Fibroblast of skin of scalp (primary cell): ENCODE results near the gene CPED1.
"Not testable (repeated sequence)": the region's sequence is repeated elsewhere in the genome, so short reads cannot be mapped to it uniquely, and the experiment has no call there.

Experiments
- DNase-seq: peaks from one replicate; pipeline ENCODE4 v3.0.0-alpha.2; 2013

CPED1 gene

DNA sequence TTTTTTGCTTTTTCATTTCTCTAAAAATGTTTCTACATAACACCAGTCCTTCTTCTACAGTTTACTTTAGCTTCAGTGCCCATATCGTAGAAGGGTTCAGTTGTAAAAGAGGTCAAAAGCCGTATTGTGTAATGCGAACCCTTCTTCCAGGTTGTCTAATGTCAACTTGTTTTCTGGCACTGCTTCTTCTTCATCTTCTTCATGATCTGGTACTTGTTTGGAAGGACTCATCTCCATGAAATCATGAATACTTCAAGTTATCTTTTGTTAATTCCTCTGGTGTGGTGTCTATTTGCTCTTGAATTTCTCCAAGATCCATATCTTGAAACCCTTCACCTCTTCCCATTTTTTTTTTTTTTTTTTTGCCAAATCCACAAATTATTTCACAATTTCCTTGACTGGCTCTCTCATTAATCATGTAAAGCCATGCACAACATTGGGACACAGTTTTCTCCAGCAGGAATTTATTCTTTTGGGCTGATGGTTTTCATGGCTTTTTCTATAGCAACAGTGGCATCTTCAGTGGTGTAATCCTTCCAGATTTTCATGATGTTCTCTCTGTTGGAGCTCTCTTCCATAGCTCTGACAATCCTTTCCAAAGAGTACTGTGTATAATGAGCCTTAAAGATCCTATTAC lies 85.1 kb downstream of the CPED1 start:
- DNase-seq: no peak

DNA sequence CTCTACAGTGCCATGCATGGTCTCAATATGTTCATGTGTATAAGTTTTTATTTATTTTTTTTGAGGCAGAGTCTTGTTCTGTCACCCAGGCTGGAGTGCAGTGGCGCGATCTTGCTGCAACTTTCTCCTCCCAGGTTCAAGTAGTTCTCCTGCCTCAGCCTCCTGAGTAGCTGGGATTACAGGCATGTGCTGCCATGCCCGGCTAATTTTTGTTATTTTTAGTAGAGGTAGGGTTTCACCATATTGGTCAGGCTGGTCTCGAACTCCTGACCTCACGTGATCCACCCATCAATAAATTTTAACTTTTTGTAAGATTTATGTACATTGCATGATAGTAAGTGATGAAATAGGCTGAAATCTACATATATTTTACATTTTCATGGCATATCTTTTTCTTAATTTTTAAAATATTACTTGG lies 86.9 kb downstream of the CPED1 start:
- DNase-seq: not testable (repeated sequence)

DNA sequence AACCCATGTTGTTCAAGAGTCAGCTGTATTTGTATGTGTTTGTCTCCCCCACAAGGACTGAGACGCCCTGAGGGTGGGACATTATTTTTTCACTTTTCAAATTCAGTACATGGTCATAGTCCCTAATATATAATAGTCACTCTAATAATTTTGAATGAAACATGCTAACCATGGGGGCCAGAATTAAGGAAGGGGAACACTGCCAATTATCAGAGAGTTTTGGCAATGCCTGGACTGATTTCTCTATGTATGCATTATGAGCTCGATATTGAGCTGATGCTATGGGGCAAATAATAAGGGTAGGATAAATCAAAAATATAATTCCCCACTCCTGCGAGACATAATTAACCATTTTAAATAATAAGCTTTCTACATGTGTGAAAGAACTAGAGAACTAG lies 87.4 kb downstream of the CPED1 start:
- DNase-seq: no peak

DNA sequence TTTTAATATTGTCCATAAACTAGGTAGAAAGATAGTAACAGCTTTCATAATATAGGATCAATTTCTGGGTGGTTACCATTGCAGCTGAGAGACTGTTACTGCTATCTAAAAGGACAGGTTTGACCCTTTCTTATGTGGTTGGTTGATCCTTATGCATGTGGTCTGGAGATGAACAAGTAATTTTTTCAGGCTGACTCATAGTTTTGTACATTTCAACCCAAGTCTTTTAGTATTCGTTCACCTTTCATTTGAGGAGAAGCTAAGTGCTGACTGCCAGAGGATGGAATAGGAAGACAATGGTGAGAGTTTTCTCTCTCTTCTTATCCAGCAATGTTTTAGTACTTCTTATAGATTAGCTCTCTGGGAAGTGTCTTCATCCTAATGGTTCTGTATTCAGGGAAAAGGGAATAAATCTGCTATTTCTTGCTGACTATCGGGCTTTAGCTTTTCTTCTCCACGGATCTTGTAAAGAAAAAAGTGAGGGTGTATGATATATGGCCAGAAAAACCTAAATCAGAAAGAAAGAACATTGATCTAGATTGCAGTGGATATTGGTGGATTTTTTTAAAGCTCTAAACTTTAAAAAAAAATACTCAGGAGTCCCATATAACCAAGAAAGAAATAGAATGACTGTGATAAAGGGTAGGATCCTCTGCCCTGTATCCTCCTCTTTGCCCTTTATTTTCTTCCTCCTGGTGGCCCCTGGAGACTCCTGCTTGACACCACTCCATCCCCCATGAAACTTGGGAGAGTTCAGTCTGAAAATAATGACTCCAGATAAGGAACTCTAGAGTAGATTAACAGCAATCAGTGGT lies 88.0 kb downstream of the CPED1 start:
- DNase-seq: peak; percentile 58

DNA sequence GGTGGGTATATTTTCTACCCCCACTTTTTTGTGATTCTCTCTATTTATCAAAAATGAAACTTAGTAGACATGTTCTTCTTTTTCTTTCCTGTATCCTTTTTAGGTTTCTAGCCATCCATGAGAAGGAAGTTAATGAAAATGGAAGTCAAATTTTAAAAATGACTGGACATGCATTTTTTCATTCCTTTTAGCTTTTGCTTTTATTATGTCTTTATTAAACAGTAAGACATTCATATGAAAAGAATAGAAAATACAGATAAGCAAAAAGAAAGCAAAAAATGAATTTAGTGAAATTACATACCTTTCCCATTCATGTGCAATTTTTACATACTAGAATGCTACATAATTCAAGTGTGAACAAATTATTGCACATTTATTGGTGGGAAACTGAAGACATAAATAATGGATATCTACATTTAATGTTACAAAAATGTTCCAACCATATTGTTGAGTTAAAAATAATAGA lies 88.7 kb downstream of the CPED1 start:
- DNase-seq: no peak

DNA sequence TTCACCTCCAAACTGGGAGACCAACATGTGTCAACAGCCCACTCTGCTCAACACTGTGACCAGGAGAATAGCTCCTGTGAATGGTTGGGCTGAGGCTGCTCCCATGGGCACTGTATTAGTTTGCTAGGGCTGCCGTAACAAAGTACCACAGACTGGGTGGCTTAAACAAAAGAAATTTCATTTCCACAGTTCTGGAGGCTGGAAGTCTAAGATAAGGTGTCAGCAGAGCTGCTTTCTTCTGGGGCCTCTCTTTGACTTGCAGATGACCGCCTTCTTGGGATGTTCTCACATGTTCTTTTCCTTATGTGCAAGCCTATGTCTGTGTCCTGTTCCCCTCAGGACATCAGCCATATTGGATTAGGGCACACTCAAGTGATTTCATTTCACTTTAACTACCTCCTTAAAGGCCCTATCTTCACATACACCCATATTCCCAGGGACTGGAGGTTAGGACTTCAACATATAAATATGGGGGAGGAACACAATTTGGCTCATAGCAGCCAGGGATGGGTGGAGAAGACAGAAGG lies 90.3 kb downstream of the CPED1 start:
- DNase-seq: no peak

DNA sequence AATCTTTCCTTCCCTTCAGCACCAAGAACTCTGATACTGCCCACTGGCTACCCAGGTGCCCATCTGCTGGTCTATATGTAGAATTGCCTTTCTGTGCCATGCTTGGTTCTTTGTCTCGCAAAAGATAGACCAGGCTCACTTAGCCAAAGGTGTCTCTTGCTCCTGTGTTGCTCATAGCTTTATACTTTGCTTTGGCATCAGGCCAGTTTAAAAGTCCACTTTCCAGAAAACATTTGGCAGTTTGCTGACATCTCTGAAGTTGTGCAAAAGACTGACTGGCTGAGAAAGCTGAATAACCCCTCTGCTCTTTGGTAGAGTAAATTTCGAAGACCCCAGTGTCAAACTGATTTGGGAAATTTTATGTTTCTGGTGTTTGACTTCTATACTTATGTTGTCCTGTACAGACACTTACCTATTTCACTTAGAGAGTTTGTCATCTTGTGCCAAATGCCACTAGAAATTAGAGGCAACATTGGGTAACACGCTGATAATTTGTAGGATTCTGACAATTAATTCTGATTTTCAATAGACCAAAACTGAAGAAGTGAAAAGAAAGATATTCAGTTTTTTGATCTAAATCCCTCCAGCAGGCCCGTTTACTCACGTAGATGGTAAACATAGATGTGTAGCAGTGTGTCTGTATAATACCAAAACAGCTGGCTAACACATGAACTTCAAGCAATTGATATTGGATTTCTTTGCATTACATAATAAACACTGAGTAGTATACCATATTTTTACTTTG lies 91.1 kb downstream of the CPED1 start:
- DNase-seq: no peak

DNA sequence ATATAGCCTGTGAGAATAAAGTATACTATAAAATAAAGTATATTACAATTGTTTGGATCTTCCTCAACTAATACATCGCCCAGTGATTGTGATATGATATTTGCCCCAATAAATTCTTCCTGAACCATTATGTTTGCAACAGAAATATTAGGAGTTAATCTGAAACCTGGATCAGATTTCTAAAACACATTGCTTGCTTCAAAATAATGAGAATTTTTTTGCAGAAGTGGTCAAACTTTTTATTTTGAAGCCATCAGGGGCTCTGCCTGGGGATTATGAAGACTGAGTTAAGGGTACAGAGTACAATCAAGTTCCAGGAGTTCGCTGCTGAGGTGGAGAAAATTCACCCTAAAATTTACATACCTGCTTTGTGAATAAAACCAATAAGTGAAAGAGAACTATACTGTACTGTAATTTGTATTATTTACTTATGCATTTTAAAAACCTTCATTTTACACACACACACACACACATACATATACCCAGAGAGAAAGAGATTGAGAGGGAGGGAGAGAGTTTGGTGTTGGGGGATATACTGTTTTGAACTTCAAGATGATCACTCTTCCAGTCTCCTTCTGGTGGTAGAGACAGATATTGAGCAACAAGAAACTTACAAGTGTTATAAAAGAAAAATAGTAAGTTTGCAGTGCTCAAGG lies 91.9 kb downstream of the CPED1 start:
- no peak for DNase-seq

DNA sequence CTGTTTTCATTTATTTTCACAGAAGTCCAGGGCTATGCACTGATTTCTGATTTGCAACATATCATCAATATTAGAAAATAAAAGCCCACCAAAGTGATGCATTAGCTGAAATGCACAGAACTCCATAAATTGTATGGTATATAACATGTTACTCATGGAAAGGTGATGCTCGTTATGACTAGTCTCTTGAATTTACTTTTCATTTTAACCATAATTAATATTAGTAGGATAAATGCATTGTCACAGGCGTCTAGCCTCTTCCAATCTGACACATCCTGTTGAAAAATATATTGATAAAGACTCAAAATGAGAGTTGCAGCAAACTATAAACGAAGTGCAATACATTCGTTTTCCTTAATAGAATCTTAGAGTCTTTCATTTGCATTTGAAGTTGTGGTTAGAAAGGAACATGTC lies 92.4 kb downstream of the CPED1 start:
- no peak for DNase-seq

DNA sequence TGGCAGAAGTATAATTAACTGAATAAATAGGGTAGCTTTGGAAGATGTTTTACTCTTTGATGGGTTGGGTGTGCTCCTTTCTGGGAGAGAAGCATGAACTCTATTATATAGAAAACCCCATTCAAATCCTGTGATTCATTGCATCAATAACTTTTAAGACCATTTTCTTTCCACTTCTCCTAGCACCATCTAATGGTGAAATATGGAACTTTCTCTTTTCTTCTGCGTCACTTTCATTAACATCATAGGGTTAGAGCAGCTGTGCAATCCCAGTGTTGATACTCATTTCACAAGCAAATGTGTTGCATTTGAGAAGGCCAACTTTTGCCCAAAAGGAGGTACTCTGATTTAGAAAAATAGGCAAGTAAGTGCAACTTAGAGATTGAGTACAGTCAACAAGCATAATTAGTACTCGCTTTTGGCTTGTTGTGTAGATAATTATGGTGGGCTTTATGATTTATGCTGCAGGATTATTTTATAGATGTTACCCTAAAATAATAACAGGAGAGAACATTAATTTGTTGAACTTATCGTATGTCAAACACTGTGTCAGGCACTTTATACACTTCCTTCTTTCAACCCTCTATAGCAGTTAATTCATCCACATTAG lies 92.9 kb downstream of the CPED1 start:
- DNase-seq: peak; percentile 73

DNA sequence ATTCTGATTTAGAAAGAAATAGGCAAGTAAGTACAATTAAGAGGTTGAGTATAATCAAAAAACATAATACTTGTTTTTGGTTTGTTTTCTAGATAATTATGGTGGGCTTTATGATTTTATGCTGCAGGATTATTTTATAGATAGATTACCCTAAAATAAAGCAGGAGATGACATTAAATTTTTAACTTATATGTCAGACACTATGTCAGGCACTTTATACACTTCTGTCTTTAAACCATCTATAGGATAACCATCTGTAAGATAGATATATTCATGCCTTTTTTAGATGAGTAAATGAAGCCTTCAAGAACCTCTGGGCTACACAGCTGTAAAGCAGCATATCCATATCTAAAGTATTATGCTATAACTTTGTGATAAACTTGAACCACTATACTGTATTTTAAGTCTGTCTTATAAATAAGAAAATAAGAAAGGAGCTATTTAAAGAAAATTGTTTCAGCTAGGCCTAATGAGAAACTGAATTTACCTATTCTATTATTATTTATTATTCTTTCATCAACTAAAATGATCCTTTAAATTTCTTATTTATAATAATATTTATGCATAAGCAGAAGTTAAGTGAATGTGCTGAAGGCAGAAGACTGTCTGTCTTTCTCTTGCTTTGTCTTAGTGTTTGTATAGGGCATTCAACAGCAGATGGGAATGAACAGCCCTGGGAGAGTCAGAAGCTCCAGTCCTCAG lies 94.0 kb downstream of the CPED1 start:
- no peak for DNase-seq

DNA sequence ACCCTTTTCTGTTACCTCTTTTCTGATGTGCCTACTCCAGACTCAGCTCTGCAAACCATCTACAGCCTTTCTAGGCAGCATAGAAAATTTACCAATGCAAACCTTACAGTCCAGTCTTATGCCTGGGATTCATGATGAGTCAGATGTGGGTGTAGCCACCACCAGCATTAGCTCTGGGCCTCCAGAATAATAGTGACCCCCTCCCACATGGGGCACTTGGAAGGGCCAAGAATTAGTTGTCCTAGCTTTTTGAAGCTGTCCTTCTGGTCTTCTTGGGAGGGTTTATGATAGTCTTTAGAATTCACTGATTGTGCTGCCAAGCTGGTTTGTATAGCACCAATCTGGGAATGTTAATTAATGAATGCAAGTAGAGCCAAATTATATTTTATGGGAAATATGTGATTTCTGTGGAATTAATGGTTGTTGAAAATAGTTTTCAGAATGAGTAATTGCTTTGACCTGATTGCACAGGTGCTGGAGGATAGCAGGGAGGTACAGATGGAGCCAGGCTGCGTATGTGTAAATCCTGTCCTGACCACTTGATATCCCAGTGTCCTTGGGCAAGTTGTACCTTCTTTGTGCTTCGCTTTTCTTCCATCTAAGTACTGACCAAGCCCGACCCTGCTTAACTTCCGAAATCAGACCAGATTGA lies 94.8 kb downstream of the CPED1 start:
- DNase-seq: peak; percentile 63

DNA sequence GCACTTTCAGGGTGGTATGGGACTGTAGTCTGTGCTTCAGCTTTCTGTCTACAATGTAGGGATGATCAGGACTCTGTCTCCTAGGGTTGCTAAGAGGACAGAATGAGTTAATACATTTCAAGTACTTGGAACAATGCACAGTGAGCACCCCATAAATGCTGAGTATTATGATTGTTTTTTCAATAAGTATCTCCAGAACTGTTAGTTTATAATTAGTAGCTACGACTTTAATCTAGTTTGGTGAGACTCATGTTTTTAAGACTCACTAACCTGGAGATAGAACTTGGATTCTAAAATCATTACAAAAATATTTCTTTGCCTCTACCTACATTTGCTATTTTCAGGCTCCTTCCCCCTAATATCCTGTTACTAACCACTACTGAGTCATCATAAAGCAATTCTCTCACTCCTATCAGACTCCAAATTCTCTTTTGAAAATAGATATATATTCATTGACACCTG lies 95.3 kb downstream of the CPED1 start:
- DNase-seq: no peak

DNA sequence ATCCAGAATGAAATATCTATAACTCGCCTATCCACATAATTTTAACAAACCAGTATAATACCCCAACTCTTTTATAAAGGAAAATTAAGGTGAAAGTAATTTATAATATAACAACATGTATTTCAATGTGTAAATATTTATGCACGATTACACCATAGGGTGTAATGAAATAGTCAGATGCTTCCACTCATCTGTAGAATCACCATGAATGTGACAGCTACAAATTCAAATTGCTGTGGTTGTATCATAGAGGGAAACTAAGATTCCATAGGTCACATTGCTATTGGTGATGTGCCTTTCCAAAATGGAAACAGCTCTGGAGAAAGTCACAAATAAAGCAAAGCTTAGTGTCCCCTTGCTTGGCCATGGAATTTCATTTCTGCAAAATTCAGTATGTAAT lies 95.7 kb downstream of the CPED1 start:
- no peak for DNase-seq

DNA sequence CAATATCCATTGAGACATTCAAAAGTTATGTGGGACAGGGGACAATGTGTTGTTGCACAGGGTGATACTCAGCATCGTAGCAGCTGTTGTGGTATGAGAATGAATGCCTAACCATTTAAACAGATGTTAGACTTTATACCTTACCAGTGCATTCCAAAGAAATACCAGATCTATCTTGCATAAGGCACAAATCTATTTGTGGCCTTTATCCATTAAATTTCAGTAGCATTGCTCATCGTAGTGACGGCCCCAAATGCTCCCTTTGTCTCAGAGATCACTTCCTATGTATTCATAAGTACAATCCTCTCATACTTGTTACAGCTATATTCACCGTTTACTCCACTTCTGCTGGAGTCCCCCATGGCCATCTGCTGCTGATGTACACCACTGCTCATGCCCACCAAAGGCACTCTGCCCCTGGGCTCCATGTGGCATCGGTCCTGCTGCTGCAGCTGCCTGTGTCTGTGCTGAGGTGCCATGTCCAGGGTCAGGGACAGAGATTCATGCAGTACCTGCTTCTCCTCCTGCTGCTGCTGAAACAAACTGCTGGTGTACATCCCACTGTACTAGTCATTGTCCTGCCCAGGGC lies 96.3 kb downstream of the CPED1 start:
- peak; percentile 94 for DNase-seq

DNA sequence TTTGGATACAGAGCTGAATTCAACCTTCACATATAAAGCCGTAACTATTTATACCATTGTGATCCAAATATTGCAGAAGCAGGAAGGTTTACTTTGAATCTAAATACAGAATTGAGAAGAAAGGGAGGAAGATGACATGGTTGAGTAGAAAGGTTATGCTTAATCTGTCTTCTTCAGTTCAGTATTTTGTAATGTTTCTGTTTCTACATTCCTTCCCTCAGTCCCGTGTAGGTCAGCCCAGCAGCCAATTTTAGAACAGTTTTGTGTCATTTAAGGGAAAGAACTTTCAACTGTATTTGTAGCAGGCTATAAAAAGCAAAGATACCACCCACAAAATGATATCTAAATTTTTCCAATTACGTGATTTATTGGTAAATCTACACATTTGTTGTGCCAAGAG lies 97.4 kb downstream of the CPED1 start:
- peak; percentile 38 for DNase-seq

DNA sequence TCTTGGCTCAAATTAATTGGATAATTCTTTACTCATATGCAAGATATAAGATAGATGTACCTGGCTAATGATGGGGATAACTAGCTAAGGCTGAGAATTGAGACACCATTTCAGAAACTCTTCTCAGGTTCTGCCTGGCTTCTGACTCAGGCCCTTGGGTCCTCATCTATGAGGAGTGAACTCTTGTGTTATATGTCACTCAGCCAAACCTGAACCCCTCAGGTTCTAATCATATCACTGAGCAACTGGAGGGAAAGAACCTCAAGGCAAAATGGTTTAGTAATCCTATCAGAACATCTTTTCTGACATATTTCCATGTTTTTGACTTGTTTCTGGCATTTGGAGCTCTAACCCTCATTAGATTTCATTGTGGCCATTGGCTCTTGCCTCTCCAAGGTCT lies 100.4 kb downstream of the CPED1 start:
- DNase-seq: no peak

DNA sequence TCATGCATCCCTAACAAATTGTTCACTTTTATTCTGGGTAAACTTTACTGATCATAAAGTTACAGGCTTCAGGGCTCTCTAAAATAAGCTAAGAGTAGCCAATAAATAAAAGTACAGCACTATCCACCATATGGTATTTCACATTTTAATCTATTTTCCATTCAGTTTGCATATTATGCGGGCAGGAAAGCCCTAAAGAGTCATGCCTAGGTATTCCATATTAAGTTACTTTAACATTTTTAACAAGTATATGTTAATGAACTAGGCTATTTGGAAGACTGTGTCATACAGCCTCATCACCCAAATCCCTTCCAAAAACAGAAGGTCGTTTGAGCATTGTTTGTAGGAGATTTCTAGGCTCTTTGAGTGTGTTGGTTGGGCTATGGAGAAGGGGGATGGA lies 106.3 kb downstream of the CPED1 start:
- DNase-seq: no peak

DNA sequence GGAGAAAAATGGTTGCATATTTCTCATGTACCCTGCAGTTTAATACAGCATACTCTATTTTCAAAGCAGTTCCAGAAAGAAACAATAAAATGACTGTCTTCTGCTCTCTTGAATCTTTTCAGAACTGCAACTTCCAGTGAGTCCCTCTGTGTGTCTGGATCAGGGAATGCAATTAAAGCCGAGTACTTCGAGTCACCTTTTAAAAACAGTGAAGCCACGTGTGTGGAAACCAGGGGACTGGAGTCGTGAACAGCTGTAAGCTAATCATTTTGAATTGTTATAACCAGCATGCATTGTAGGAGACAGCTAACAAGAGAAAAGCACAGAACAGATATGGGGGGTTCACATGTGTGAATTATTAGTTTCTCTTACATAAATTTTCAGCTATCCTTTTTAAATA lies 109.1 kb downstream of the CPED1 start:
- no peak for DNase-seq

DNA sequence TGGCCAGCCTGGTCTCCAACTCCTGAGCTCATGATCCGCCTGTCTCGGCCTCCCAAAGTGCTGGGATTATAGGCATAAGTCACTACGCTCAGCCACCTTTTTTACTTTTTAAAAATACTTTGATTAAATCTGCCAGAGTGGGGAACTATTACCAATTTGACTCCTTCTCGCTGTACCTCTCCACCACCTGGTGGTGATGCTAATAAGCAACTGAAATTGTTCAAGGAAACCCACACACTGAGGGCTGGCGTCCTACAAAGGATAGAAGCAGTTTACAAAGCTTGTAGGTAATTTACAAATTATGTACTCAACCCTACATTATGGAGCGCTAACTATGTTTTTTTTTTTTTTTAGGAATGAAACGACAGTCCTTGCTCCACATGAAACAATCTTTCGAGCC lies 111.1 kb downstream of the CPED1 start:
- no peak for DNase-seq

DNA sequence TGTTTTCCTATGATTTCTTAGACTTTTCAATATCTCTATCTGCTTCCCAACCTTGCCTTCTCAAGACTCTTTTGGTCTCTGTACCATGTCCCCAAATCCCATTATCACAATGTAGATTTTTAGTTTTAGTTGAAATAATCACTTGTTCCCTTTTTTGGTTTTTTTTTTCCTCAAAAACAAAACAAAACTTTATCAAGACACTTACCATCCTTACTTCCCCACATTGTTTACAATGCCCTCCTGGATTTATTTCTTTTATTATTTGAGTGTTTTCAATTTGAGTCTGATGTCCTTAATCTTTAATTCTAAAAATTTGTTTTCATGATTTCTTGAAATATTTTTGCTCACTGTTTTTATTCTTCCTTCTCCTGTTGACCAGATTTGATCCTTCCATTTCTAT lies 112.6 kb downstream of the CPED1 start:
- DNase-seq: no peak
